Measurements from ENCODE around the gene TMEM18.

The TMEM18 gene

DNA sequence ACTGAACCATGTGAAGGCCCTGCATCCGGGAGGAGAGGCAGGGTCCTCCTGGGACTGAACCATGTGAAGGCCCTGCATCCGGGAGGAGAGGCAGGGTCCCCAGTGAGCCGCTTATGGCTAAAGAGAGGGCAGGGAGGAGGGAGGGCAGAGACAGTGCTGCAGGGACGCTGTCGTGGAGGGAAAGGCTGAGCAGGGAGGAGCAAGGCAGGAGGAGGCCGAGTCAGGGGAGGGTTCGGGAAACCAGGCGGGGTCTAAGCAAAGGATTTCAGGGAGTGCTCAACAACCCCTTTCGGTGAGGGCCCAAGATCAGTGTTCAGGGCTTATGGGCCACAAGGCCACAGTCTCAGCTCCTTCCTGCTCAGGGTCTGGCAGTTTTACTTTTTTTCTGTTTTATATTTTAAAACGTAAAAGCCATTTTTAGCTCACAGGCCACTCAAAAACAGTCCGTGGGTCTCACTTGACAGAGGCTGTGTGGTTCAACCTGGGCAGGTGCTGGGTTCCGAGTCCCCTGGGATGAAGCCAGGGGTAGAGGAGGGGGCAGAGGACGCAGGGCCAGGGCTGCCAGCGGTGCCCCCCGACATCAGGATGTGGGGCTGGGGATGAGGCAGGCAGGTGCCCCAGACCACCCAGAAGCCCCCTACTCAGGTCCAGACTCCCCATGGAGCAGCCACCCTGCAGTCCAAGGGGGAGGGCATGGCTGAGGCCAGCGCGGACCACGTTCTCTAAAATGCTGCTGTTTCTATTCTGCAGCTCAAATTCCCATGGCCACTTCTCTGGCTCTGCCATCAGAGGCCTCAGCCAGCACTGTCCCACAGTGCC, 5.2 kb downstream of the TMEM18 start:
- no peak for DNase-seq

DNA sequence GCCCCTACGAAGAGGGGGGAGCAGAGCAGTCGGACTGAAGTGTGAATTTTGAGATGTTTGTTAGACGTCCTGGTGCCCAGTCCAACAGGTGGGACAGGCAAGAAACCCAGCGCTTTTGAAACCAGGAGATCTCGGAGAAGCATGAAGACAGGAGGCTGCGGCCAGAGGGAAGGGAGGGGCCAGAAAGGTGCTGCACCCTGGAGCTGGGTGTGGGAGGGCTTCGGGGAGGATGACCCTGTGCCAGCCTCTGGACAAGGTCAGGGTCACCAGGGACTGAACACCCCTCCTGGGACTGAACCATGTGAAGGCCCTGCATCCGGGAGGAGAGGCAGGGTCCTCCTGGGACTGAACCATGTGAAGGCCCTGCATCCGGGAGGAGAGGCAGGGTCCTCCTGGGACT, 6.1 kb downstream of the TMEM18 start:
- no peak for DNase-seq

DNA sequence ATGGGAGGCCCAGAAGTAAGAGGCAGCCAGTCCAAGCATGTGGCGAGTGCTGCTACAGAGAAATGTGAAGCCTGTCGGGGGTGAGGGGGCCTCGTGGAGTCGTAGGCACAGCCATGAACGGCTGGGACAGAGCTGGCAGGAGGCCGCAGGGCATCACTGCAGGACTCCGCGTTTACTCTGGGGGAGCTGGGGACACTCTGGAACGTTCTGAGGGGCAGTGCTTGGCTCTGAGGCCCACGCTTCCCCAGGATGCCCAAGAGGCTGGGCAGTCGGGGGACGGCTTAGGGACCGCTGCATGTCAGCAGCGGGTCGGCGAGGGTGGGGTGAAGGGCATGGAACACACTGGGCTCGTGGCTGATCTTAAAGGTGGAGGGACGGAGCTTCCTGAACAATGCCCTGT, 6.6 kb downstream of the TMEM18 start:
- no peak for DNase-seq

DNA sequence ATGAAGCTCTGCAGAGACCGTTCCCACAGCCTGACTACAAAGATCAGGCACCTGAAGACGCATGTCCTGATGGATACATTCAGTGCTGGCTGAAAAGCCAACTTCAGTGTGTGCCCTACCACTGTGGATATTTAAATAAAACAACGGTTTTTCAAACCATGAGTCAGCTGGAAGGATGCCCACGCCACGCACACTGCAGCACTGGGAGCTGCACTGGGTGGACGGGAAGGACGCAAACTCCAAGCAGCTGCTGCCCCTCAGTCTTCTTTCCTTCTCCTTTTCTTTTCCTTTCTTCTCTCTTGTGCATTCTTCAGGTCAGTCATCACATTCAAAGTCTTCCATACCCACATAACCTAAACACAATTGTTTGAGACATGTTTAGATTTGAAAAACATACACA, 7.9 kb downstream of the TMEM18 start:
- no peak for DNase-seq

DNA sequence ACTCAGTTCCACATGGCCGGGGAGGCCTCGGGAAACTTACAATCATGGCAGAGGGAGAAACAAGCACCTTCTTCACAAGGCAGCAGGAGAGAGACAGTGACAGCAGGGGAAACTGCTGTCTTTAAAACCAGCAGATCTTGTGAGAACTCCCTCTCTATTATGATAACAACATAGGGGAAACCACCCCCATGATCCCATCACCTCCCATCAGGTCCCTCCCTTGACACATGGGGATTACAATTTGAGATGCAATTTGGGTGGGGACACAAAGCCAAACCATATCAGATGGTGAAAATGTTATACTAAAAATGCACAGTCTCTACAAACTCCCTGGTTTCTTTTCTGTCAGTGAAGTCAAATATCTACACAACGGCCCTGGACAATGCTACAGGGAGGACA, 9.2 kb downstream of the TMEM18 start:
- no peak for DNase-seq

DNA sequence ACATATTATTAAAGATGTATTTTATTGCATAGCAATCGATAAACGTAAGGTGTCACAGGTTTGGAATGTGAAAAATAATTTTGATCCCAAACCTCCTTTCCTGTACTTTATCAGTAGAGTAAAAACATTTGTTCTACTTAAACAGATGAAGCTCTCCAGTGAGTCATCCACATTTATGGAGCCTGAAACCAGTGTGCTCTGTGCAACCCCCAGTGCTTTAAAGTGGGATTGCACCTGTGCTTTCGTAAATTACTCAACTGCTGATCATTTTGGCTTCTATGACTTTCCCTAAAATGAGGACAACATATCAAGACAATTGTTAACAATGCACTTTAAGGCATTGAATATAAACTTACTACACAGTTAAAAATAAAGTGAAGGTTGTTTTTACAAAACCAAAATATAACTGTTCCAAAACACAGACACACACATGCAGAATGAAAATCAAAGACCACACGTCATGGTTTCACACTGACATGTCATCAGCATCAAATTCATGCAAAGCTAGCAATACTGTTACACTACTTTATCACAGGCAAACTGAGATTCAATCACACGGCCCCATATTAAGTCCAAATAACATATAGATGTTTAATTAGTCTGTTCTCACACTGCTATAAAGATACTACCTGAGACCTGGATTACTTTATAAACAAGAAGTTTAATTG, 9.7 kb downstream of the TMEM18 start:
- DNase-seq, result no peak

DNA sequence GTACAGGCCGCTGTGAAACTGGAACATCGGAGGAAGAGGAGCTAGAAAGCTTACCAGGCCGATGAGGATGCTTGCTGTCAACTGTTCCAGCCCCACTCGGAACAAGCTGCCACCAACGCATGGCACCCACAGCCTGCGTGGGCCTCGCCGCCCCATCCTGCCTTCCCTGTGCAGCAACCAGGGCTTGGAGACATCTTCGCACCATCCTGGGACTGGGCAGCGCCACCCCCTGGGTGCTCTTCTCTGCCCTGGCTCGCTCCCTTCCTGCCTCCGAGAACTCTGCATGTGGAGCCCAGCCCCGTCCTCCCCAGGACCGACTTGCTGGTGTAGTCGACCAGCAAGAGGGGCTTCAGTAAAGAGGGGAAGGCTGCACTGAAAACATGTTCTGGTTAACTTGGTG, 10.8 kb downstream of the TMEM18 start:
- DNase-seq, result no peak

DNA sequence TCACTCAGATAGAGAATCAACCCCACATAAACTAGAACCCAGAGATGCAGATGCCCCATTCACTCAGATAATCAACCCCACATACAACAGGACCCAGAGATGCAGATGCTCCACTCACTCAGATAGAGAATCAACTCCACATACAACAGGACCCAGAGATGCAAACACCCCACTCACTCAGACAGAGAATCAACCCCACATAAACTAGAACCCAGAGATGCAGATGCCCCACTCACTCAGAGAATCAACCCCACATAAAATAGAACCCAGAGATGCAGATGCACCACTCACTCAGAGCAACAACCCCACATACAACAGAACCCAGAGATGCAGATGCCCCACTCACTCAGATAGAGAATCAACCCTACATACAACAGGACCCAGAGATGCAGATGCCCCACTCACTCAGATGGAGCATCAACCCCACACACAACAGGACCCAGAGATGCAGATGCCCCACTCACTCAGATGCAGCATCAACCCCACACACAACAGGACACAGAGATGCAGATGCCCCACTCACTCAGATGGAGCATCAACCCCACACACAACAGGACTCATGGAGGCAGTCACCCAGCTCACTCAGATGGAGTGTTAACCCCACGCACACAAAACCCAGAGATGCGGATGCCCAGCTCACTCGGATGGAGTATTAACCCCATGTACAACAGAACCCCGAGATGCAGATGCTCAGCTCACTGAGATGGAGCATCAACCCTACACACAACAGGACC, 11.7 kb downstream of the TMEM18 start:
- DNase-seq, result no peak

DNA sequence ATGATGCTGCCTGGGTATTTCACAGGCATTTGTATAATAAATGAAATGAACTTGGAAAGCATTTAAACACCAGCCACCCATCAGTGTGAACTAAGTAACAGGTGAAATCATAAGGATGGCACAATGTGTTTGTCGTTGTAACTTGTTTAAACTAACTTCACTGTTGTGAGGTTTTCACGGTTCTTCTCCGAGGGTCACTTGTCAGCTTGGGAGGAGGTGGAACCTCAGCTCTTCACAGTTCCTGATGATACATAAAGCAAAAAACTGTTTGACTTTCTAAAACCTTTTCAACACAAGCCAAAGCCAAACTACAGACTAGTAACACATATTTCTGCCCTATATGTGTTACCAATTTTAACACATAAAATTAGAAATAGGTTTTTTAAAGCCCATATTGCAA, 13.1 kb downstream of the TMEM18 start:
- DNase-seq, result no peak

DNA sequence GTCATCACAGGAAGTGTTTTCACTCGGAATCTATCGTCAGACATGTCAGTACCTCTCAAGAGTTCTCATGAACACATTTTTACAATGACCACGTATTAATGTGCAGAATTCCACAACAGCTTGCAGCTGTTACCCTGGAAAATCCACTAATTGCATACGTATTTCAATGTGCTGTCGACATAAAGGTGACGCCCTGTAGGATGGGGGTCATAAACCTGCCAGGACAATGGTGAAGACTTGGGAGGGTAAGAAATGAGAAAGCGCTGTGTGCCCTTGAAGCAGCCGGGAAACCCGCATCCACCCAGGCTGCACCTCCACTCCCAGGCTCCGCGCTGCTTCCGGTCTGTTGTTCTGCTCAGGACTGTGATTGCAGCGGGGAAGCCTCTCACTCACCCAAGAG, 14.0 kb downstream of the TMEM18 start:
- no peak for DNase-seq

DNA sequence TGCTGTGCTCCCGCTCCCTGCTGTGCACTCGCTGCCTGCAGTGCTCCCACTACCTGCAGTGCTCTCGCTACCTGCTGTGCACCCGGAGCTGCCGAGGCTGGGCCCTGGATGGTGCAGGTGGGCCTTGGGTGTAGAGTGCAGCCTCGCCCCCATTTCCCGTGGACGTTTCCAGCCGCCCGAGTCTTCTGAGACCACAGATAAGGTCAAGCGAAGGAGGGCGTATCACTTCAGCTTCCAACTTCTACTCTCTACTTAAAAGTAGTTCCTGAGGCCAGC, 15.9 kb downstream of the TMEM18 start:
- no peak for DNase-seq

DNA sequence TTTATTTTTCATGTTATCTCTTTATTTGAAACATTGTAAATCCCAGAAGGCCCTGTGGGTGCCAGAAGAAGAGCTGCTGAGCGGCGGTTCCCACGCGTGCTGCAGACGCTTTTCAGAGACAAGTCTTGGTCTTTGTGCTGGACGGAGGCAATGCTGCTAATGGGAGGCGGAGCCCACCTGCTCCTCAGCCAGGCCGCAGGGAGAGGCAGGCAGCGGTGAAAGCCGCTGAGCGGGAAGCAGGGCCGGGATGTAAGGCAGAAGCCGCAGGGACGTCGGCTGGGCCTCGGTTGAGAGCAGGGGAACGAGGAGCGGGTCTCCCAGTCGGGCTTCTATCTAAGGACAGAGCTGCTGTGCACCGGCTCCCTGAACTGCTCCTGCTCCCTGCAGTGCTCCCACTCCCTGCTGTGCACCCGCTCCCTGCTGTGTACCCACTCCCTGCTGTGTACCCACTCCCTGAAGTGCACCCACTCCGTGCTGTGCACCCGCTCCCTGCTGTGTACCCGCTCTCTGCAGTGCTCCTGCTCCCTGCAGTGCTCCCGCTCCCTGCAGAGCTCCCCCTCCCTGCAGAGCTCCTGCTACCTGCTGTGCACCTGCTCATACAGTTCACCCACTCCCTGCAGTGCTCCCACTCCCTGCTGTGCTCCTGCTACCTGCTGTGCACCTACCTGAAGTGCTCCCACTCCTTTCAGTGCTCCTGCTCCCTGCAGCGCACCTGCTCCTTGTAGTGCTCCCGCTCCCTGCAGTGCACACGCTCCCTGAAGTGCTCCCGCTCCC, 16.4 kb downstream of the TMEM18 start:
- no peak for DNase-seq

DNA sequence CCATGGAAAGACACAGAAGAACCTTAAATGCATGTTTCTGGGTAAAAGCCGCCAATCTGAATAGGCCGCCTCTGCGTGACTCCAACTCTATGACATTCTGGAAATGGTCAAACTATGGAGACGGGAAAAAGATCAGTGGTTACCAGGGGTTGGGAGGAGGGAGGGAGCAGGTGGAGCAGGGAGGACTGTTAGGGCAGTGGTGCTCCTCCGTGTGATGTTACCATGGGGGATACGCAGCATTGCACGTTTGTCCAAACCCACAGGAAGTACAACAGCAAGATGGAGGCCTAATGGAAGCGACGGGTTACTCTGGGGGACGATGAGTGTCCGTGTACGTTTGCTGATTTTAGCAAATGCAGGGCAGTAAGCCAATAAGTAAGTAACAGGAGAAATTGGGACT, 17.2 kb downstream of the TMEM18 start:
- no peak for DNase-seq

DNA sequence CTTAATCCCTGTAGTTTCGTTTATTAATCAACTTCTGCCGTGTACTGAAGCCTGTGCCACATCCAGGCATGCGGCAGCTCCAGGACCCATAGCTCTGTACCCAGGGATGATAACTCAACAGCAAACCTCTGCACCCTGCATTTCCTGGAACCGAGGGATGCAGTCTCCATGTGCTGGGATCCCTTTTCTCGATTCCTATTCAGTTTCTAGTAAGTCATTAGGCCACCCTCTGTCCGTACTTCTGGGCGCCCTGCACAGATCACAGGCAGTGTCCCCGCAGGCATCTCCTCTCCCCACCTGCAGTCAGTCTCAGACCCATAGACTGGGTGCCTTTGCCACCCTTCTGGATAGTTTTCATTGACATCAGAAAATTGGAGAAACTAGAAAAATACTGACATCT, 18.8 kb downstream of the TMEM18 start:
- no peak for DNase-seq

DNA sequence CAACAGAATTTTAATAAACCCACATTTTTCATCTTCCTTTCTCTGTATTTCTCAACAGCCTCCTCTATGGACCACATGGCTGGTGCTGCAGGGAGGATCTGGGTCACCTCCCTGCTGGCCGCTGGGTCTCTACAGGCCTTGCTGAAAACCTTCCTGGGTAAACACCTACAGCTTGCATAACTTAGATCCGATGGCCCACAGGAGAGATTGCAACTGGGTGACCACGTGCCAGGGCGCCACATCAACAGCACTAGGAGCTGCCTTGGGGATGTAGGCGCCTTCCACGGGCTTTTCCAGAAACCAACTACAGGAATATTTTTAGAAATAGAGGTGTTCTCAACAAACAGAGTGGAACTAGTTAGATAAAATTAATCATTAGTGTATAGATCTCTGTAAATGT, 19.4 kb downstream of the TMEM18 start:
- no peak for DNase-seq

DNA sequence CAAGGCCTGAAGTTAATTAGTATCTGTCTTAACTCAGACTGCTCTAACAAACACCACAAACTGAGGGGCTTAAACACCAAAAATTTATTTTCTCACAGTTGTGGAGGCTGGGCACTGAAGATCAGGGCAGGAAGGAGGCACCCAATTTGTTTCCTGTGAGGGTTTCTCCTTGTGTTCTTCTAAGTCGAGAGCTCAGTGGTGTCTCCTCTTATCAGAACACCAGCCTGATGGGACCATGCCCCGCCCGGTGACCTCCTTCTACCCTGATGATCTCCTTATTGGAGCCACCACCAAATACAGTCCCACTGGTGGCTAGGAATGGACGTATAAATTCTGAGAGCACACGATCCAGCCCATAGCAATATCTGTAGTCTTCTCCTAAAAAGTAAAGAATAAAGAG, 20.5 kb downstream of the TMEM18 start:
- DNase-seq, result no peak

DNA sequence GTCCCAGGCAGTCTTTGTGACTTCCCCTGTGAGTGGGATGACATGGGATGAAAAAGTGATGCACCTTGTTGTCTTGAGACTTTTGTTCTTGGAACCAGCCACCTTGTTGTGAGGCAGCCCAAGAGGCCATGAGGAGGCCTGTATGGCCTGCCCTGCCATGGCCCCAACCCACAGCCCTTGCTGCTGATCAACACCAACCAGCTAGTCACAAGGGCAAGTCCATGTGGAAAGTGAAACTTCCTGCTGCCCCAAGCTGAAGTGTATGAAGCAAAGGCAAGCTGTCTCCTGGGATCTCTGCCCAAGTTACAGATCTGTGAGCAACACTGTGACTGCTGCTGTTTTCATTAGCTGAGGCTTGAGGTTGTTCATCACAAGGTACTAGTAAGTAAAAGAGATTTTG, 21.6 kb downstream of the TMEM18 start:
- DNase-seq, result no peak

DNA sequence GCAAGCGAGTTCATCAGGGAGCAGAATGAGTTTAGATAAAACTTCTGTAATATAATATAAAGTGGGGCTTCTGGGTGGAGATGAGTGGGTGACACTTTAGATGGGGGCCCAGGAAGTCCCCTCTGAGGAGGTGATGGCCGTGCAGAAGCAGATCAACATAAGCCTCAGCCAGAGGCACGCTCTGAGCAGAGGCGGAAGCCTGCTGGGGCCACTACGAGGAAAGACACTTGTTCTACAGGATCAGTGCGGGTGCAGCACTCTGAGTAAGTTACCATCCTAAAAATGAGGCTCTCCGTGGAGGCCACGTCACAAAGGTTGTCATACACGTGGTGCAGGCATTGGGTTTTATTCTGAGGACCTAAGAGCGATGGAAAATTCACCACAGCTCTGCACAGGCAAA, 22.3 kb downstream of the TMEM18 start:
- no peak for DNase-seq

DNA sequence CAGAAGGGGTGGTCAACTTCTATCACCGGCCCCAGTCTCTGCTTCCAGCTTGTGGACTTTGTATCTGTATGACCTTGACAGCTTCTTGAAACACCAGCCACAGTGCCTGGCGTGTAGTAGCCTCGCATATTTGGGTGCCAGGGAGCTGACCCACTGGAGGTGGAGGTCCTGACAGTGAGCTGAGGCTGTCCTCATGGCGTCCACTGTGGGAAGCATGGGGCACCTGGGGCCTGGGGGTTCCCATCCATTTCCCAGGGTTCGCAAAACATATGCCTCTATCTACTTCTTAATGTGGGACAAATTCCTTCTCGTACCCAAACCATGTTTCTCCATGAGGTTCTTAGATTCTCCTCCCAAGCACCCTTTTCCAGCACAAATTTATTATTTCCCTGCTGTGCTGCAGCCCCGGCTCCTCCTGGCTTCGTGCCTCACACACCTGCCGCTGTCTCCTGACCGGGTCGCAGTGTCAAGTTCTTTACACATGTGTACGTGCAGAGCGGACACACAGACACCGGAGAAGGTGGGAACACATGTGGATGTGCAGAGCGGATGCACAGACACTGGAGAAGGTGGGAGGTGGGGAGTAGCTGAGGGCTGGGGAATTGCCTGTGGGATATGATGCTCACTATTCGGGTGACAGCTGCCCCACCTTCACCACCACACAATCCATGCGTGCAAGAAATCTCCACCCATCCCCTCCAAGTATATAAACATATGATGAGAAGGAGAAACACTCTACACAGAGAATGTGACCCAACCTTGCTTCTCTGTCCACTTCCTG, 23.4 kb downstream of the TMEM18 start:
- no peak for DNase-seq

DNA sequence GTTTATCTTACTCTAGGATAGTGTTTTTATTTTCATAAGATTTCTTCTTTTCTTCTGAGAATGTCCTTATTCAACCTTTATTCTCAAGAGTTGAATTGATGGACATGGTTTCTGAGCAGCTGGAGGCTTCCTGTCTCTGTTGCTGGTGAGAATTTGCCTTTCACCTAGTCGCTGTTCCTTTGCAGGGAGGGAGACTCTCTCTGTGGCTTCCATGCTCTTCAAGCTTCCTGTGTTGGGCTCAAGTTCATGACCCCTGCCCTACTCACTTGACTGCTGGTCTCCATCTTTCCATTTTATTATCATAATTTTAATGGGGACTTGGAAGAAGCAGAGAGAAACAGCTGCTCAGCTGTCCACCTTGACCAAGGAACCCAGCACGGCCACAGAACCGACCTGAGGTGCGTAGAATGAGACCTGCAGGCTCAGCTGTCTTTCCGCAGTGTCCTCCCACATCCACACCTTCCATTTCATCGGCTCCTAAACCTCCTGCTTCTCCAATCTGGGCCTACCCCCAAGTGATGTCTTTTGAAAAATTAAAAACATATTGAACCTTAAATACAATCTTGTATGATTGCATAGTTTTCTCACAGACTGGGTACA, 24.2 kb downstream of the TMEM18 start:
- no peak for DNase-seq

DNA sequence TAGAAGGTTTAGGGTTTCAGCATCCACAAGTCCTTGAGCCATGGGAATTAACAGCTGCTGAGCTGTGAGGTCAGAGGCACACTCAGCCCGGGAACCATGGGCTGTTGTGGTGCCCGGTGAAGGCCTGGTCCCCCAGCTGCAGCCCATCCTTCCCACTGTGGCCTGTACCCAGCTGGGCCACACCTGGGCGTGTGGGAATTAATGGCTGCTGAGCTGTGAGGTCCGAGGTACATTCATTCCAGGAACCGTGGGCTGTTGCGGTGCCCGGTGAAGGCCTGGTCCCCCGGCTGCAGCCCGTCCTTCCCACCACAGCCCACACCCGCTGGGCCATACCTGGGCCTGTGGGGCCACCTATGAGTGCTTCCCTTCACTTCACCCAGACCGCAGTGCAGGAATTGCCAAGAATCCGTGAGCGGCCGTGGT, 25.2 kb downstream of the TMEM18 start:
- no peak for DNase-seq

Data from activated CD4-positive, alpha-beta T cell treated with anti-CD3 and anti-CD28 coated beads, Interleukin-2, amount 50 U/mL, for 4 hours (primary cell).